Left ventricle myocardium inferior (tissue), 1 donor: ENCODE data around the gene ZNF787. TPM values are rescaled to one million over a fixed set of nuclear protein-coding genes. Genes with fewer than 3 reads are reported as not detected.
A peak's percentile ranks its signal among the peaks of the same experiment; 100 is the strongest.

Source experiments
- DNase-seq: peaks from one replicate; pipeline ENCODE4 v3.0.0-alpha.2; 2020
- H3K27ac ChIP-seq: fragments of 200-600 bp; replicated peaks from 2 replicates; pipeline ENCODE4 v1.8.0; 2021
- H3K27me3 ChIP-seq: fragments of 200-600 bp; 2 replicates; pipeline ENCODE4 v1.8.0; 2021; ENCODE audit warnings: low read depth
- H3K36me3 ChIP-seq: fragments of 200-600 bp; 2 replicates; pipeline ENCODE4 v1.8.0; 2021
- H3K4me1 ChIP-seq: fragments of 200-600 bp; 2 replicates; pipeline ENCODE4 v1.8.0; 2021
- H3K4me3 ChIP-seq: fragments of 200-600 bp; 2 replicates; pipeline ENCODE4 v1.8.0; 2021; ENCODE audit warnings: mild to moderate bottlenecking, moderate library complexity
- H3K9me3 ChIP-seq: fragments of 200-600 bp; replicated peaks from 2 replicates; pipeline ENCODE4 v1.8.0; 2021
- intact Hi-C: fragments of 100-400 bp; cut with micrococcal nuclease; formaldehyde crosslinking; loops from one replicate; pipeline ENCODE4 v1.11.0; 2022
- total RNA-seq: library from RNA; stranded (reverse); fragmentation: NEBNext Ultra II Directional; extraction: Animal tissue kit (Norgen Biotek cat#: 25700); gene quantifications from one replicate; pipeline ENCODE4 v1.2.1, GENCODE V29; 2021
- TF ChIP-seq, protein P1 (sequence below): fragments of 200-600 bp; IDR thresholded peaks from 2 replicates; pipeline ENCODE4 v1.8.0; 2021; ENCODE audit warnings: antibody characterized with exemption, mild to moderate bottlenecking, borderline replicate concordance
- donor health status: DM: no; HTN: yes; CAD: no; lungs with severe emphysema.

ZNF787 gene
- total RNA-seq, 1 donor from 2014 or later: 31.8 TPM

DNA sequence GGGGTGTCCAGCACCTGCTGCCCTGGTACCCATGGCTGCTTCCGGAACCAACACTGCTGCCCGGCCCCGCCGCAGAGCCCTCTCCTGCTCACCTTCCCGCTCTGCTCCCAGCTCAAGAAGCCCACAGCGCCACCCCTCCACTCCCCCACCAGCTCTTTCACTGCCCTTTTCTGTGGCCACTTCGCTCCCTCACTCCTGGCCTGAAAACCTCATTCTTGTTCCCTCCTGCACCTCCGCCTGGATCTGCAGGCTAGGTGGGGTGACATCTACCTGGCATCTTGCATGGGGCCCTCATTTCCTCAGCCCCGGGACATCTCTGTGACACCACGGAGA lies 6.4 kb downstream of the ZNF787 start:
- Histone ChIP-seq H3K9me3 (no peaks in the 10 kb centered on the region), H3K4me1 (peaks cover 98% of the 10 kb centered on the region), H3K27ac (peak overlapping the region; percentile 23), H3K36me3 (no peaks in the 10 kb centered on the region), H3K4me3 (peak overlapping the region; percentile 21), H3K27me3 (no peaks in the 10 kb centered on the region)
- intact Hi-C loops: no loop called here
- TF ChIP-seq, protein P1, sequence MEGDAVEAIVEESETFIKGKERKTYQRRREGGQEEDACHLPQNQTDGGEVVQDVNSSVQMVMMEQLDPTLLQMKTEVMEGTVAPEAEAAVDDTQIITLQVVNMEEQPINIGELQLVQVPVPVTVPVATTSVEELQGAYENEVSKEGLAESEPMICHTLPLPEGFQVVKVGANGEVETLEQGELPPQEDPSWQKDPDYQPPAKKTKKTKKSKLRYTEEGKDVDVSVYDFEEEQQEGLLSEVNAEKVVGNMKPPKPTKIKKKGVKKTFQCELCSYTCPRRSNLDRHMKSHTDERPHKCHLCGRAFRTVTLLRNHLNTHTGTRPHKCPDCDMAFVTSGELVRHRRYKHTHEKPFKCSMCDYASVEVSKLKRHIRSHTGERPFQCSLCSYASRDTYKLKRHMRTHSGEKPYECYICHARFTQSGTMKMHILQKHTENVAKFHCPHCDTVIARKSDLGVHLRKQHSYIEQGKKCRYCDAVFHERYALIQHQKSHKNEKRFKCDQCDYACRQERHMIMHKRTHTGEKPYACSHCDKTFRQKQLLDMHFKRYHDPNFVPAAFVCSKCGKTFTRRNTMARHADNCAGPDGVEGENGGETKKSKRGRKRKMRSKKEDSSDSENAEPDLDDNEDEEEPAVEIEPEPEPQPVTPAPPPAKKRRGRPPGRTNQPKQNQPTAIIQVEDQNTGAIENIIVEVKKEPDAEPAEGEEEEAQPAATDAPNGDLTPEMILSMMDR: no peak
- no peak for DNase-seq

DNA sequence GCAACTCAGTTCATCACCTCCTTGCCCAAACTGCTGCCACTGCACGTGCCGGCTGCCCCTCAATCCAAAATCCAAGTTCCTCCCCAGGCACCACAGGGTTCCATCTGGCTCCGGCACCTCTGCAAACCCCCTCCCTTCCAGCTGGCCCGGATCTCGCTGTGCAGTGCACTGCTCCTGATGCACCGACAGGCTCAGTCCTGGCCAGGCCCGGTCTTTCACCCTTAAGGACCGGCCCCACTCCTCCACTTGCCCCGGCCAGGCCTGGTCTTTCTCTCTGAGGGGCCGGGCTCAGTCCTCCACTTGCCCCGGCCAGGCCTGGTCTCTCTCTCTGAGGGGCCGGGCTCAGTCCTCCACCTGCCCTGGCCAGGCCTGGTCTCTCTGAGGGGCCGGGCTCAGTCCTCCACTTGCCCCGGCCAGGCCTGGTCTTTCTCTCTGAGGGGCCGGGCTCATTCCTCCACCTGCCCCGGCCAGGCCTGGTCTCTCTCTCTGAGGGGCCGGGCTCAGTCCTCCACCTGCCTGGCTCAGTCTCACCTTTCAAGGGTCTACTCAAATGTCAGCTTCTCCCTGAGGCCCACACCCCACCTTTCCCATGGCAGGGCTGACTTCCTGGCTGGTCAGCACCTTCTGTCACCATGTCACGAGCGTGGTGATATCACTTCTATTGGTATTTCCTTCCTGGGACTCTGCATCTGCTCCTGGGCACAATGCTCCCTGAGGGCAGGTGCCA lies 6.9 kb downstream of the ZNF787 start:
- DNase-seq: no peak
- H3K36me3 ChIP-seq: no peaks in the 10 kb centered on the region

DNA sequence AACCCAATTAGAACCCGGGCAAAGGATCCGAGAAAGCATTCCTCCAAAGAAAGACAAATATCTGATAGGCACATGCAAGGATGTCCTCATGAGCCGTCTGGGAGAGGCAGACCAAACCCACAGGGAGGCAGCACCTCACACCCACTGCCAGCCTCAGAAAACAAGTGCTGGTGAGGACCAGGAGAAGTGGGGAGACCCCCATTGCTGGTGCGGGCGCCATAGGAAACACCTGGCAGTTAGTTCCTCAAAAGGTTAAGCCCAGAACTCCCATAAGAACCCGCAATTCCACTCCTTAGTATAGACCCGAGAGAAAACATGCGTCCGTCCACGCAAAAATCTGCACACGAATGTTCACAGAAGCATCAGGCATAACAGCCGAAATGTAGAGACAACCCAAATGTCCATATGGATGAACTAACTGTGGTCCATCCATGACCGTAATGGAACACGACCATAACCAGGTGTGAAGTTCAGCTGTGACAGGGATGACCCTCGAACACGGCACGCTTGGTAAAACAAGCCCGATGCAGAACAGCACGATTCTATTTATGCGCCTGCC lies 7.9 kb downstream of the ZNF787 start:
- H3K27ac ChIP-seq: peak overlapping the region; percentile 85
- peaks cover 98% of the 10 kb centered on the region for H3K4me1 ChIP-seq
- no peak overlapping the region for H3K4me3 ChIP-seq
- H3K27me3 ChIP-seq: no peaks in the 10 kb centered on the region
- no peak for DNase-seq
- TF ChIP-seq, protein P1: no peak
- intact Hi-C loops: no loop called here
- H3K9me3 ChIP-seq: no peaks in the 10 kb centered on the region
- H3K36me3 ChIP-seq: no peaks in the 10 kb centered on the region

More for the DNA sequence above, 6.9 kb downstream of the ZNF787 start:
- H3K9me3 ChIP-seq: no peaks in the 10 kb centered on the region
- TF ChIP-seq, protein P1: no peak
- H3K27ac ChIP-seq: peak overlapping the region; percentile 44
- intact Hi-C loops: no loop called here
- H3K4me1 ChIP-seq: peaks cover 98% of the 10 kb centered on the region
- no peaks in the 10 kb centered on the region for H3K27me3 ChIP-seq
- peak overlapping the region; percentile 21 for H3K4me3 ChIP-seq

DNA sequence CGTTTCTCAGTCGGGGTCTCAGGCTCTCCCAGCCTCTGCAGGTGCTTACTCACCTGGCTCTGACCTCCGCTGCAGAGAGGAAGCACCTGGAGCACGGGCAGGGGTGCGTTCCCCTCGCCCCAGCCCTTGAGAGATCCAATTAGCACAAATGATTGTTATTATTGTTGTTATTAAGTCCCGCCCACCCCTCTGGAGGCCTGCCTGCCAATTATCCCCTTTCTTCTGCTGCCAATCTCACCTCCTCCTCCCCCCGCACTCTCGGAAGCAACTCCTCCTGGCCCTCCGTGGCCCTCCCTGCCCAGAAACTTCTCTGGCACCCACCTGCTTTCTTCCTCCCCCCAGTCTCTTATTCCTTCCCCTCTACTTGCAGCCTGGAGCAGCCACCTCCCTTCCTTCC lies 8.8 kb downstream of the ZNF787 start:
- H3K4me3 ChIP-seq: peak overlapping the region; percentile 35
- H3K27ac ChIP-seq: peak overlapping the region; percentile 85
- no peaks in the 10 kb centered on the region for H3K27me3 ChIP-seq
- TF ChIP-seq, protein P1: no peak
- no peak for DNase-seq
- peaks cover 98% of the 10 kb centered on the region for H3K4me1 ChIP-seq
- intact Hi-C loops: no loop called here
- no peaks in the 10 kb centered on the region for H3K9me3 ChIP-seq
- H3K36me3 ChIP-seq: no peaks in the 10 kb centered on the region

DNA sequence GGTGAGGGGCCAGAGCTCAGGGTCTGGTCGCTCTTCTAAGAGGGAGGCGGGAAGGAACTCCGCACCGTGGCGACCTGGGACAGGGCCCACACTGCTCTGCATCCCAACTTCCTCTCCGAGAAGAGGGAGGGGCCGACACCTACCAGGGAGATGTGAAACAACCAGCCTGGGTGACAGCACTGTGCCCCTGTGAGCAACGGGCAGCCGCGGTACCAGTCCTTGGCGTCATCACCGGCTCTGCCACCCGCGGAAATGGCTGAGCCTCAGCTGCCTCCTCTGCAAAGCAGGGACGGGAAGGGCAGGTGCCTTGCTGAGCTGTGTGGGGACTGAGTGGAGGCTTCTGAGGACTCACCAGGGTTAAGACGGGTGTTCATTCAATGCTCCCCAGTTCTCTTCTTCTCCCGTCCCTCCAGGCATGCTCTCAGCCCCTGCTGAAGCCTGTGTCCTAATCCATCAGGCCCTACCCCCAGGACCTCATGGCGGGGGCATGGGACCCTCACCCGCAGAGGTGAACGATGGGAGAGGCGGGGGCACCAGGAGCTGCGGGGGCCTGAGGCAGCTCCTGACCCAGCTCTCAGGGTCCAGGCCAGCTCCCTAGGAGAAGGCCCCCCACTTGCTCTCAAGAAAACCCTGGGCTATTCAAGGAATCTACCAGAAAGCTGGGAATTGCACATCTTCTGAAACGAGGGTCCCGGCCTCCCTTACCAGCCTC lies 9.3 kb downstream of the ZNF787 start:
- Histone ChIP-seq H3K36me3 (no peaks in the 10 kb centered on the region), H3K4me1 (peaks cover 98% of the 10 kb centered on the region), H3K27me3 (no peaks in the 10 kb centered on the region), H3K9me3 (no peaks in the 10 kb centered on the region), H3K4me3 (peak overlapping the region; percentile 35), H3K27ac (peak overlapping the region; percentile 85)
- TF ChIP-seq, protein P1: no peak
- intact Hi-C loops: no loop called here
- peak; percentile 53 for DNase-seq
